Islet of Langerhans (tissue), 1 donor: ENCODE results near the gene ABCC1.
"Not testable (repeated sequence)": the region's sequence is repeated elsewhere in the genome, so short reads cannot be mapped to it uniquely, and the experiment has no call there.

Source experiments
- FAIRE-seq: peaks from one replicate; lab custom pipeline; 2011; peaks lifted over from hg19 to GRCh38; lab: Jason Lieb, UNC

The ABCC1 gene

DNA sequence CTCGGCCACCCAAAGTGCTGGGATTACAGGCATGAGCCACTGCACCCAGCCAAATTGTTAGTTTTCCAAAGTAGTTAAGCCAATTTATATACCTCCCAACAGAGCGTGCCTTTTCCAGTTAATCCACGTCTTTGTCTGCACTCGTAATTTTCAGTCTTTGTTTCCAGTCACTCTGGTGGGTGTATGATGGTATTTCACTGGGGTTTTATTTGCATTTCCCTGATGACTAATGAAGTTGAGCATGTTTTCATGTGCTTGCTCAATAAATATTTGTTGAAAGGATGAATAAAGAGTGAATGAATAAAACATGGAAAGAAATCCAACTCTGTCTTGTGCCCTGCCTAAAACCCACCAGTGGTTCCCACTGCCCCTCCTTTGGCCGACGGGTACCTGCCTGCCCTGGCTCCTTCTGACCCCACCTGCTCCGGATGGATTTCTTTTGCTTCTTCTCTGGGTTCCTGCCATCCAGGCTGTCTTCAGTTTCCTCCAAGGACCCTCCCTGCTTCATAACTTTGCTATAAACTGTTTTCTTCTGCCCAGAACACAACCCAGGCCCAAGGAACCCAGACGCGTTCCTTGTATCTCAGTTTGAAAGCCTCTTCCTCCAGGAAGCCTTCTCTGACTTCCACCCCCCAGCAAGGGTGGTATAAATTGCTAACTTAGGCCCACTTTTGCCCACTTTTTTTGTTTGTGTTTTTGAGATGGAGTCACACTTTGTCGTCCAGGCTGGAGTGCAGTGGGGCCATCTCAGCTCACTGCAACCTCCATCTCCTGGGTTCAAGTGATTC is 3.0 kb upstream of the ABCC1 start:
- no peak for FAIRE-seq

DNA sequence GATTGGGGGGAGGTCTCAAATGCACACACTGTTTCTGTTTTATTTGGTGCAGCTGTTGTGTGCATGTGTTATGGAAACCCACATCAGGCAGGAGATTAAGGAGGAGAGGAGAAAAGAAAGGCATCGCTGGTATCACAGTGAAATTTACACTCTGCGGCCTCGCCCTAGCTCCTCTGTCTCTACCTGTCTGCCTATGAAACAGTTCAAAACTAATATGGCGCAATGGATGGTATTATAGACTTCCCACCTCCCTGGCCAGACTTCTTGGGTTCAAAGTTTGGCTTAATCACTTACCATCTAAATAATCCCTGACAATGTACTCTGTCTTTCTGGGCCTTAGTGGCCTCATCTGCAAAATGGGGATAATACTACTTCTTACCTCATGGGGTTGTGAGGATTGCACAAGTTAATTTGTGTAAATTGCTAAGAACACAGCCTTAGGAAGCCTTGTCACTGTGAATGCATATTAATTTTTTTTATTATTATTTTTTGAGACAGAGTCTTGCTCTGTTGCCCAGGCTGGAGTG is 1.4 kb upstream of the ABCC1 start:
- no peak for FAIRE-seq

DNA sequence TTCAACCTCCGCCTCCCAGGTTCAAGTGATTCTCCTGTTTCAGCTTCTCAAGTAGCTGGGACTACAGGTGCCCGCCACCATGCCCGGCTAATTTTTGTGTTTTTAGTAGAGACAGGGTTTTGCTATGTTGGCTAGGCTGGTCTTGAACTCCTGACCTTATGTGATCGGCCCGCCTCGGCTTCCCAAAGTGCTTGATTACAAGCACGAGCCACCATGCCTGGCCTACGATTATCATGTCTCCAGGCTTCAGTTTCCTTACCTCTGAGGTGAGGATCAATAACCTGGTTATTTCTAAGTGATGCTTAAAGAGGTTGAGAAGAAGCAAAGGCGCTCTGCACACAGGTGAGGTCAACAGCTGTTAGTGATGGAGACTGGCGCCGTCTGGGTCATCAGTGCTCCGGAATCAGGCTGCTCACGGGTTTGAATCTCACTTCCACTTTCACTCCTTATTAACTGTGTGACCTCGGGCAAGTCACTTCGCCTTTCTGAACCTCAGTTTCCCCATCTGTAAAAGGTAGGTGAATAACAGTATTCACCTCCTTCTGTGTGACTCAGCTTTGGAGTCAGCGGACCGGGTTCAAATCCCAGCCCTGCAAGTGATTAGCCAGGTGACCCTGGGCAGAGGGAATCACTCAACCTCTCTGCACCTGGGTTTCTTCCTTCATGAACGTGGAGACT is 745 bp upstream of the ABCC1 start:
- no peak for FAIRE-seq

DNA sequence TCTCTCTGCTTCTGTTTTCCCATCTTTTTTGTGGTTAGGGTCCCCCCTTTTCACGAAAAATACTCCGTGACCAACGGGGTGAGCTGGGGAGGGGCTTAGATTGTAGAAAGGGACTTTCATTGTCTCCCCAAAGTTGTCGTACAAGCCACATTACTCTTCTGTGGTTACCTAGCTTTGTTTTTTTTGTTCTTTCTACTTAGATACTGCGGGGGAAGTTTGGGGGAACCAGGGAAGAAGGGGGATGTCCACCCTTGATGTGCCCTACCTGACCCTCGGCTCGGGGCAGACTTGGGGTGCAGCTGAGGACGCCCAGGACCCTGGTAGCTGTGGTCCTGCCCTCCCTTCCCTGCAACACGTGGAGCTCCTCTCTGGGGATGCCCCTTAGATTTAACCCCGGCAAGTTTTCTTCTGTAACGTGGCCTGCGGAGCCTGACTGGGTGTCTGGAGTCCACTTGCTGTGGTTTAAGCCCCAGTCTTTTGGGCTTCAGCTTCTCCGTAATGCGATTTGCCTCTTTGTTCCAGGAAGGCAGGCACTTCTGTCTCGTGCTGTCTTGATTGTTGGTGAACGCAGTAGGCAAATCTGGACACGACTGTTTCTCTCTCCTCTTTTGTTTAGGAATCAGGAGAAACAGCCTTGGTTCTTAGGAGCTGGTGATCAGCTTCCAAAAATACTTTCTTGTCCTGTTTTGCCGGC is 892 bp downstream of the ABCC1 start:
- FAIRE-seq = no peak

DNA sequence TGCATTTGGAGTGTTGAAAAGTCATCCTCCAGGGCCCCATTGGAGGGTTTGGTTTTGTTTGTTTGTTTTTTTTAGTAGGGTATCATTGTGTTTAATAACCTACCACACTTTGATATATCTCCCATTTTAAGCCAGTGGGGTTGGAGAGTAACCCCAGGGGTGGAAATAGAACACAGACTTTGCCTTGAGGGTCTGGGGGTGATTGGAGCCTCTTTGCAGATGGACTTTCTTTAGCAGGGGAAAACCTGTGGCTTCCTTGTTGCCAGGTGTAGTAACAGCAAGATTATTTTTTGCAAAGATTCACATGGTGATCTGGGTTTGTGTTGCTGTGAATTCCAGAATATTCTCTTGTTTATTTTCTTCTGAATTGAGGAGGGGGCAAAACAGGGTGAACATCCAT is 1.5 kb downstream of the ABCC1 start:
- no peak for FAIRE-seq

DNA sequence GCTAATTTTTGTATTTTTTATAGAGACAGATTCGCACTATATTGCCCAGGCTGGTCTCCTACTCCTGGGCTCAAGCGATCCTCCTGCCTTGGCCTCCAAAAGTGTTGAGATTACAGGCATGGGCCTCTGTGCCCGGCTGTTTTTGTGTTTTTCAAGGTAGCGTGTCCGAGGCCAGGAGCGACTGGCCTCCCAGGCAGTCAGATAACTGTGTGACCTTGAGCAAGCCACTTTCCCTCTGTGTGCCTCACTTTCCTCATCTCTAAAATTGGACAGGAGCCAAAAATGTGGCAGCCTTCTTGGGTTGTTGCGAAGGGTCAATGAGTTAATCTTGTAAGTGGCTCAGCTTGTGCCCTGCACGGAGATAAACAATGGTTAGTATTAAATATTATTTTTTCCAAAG is 2.4 kb downstream of the ABCC1 start:
- no peak for FAIRE-seq

DNA sequence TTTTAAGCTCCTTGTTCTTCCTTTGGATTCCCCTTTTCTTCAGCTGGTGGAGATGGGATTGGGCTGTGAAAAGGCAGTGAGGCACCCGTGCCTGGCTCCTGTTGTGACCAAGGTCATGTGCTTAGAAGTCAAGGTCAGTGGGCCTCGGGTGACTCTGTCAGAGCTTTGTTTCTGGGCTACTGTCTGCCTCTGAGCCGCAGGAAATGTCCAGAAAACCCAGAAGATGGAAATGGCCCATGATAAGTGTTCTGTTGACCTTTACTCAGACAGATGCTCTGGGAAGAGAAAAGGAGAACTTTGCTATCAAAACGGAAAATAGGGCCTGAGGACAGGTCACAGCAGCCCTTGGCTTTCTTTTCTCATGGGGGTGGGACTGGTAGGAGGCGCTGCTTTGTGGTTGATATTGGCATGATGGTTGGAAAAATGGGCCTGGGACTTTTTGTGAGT is 2.9 kb downstream of the ABCC1 start:
- no peak for FAIRE-seq

DNA sequence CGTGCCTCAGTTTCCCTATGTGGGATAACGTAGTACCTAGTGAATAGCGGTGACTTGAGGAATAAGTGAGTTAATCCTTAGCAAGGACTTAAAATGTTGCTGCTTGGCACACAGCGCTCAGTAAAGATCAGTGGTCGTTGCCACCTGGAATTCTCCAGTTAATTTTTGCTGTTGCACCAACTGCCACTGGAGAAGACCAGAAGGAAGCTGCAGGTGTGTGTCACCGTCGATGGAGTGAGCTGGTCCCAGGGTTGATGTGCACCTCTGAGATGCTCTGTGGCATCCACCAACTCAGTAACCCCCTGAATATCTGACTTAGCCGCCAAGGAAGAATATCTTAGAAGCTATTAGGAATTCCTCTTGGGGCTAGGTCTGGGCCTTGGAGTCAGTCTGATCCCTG is 4.1 kb downstream of the ABCC1 start:
- no peak for FAIRE-seq

DNA sequence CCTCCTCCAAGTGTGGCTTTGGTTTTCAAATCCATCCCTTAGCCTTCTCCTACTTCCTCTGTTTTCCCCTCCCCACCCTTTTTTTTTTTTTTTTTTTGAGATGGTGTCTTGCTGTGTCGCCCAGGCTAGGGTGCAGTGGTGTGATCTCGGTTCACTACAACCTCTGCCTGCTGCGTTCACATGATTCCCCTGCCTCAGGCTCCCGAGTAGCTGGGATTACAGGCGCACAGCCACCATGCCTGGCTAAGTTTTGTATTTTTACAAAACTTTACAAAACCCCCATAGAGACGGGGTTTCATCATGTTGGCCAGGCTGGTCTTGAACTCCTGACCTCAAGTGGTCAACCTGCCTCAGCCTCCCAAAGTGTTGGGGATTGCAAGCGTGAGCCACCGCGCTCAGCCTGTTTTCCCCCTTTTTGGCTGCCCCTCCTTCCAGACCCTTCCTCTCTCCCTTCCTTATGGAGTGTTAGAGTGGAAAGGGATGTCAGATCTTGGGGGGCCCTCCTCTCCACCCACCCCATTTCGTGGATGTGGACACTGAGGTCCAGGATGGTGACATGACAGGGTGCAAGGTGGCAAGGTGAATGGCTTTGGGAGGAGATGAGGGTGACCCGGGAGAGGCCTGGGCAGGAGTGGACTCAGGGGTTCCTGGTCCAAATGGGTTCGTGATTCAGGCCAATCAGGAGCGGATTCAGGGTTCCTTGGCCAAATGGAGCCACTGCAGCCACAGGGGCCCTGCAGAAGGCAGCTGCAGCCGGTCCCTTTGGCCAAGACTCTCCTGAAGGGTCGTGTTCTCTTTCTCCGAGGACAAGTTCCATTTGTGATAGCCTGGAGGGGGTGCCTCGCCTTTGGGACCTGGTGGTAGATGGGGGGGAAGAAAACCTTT is 4.8 kb downstream of the ABCC1 start:
- no peak for FAIRE-seq

DNA sequence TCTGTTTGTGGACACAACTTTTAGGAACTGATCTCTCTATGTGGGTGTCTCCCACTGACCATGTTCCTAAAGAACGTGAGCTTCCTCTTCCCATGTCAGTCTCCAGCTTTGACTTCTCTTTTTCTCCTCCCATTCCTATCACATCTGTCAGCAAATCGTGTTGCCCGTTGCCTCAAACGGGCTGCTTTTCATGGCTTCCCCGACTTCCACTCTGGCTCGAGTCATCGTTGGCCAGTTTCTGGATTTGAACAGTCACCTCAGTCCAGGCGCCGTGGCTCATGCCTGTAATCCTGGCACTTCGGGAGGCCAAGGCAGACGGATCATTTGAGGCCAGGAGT is 5.4 kb downstream of the ABCC1 start:
- FAIRE-seq = no peak

DNA sequence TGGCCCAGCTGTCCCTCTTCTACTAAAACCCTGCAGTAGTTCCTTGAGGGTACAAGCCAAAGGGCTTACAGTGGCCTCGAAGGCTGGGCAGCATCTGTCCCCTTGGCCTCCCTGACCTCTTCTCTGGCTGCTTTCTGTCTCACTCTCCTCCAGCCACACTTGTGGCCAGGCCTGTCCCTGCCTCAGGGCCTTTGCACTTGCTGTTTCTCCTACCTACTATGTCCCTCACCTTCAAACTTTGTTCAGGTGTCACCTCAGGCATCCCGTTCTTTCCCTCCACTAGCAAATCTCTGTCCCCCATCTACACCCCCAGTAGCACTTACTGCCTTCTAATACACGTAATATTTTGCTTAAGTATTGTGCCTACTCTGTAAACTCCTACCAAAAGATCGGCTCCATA is 6.0 kb downstream of the ABCC1 start:
- no peak for FAIRE-seq

DNA sequence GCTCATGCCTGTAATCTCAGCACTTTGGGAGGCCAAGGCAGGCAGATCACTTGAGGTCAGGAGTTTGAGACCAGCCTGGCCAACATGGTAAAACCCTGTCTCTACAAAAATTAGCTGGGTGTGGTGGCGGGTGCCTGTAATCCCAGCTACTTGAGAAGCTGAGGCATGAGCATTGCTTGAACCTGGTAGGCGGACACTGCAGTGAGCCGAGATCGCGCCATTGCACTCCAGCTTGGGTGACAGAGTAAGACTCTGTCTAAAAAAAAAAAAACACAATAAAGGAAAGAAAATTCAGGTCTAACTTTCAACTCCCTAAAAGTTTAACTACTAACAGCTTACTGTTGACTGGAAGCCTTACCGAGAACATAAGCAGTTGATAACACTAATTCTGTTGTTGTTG is 6.7 kb downstream of the ABCC1 start:
- FAIRE-seq = not testable (repeated sequence)

DNA sequence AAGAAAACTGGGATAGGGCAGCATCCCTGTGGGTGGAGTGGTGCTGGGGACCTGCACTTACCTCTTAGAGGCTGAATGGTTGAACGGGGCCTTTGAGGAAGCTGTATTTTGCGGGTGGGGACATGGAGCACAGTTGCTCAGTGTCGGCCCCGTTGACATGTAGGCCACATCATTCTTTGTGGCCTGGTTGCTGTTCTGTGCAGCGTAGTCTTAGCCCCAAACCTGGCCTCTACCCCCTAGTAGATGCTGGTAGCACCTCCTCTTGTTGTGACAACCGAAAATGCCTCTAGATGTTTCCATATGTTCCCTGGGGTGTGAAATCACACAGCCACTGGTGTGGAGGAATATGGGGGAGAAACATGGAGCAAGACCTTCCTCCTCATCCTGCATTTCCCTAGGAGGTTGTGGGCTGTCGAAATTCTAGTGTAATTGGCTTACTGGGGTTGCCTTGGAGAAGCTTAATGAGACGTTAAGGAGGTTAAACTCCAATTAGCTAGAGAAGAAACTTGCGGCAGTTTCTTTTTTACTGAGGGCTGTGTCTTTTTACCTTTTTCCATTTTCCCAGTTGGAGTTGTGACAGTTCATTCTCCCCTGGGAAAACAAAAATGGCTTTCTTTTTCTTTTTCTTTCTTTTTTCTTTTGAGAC is 9.4 kb downstream of the ABCC1 start:
- FAIRE-seq = no peak

DNA sequence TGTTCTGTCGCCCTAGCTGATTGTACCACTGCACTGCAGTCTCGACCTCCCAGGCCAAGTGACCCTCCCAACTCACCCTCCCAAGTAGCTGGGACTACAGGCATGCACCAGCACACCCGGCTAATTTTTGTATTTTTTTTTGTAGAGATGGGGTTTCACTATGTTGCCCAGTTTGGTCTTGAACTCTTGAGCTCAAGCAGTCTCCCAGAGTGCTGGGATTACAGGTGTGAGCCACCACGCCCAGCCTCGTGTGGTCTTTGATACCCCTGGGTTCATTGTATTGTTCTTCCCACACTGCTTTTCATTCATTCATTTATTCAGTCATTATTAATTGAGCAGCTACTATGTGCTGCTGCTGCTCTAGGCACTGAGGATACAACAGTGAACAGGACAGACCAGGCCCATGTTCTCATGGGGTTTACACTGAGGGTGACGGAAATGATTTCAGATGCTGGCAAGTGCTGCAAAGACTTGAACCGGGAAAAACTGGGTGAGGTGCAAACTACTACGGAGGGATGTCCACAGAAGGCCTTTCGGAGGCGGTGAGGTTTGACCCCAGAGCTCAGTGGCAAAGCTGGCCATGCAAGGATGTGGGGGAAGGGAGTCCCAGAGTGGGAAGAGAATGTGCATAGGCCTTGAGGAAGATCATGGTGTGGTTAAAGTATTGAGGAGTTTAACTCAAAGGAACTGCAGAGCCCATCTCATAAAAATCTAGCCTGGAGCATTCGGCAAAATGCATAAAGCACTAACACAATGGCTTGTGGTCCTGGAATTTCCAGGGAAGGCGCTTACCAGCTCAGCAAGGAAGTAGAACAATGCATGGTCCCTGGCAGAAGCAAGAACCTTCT is 10.9 kb downstream of the ABCC1 start:
- no peak for FAIRE-seq

DNA sequence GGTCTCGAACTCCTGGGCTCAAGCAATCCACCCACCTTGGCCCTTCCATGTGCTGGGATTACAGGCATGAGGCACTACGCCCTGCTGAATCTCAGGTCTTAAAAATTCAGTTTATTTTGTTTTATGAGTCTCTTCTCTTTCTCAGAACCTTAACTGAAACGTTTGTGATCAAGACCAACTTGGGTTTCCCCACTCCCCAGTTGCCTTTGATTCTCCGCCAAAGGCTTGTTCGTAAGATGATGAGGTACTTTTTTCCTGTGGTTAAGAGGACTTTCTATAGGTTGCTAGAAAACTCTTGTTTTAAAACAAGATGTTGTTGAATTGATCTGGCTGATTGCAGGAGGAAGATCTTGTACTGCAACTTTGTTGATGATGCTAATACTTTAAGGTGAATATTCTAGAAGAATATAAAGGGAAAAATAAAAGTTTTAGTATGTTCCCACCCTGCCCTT is 11.7 kb downstream of the ABCC1 start:
- no peak for FAIRE-seq

DNA sequence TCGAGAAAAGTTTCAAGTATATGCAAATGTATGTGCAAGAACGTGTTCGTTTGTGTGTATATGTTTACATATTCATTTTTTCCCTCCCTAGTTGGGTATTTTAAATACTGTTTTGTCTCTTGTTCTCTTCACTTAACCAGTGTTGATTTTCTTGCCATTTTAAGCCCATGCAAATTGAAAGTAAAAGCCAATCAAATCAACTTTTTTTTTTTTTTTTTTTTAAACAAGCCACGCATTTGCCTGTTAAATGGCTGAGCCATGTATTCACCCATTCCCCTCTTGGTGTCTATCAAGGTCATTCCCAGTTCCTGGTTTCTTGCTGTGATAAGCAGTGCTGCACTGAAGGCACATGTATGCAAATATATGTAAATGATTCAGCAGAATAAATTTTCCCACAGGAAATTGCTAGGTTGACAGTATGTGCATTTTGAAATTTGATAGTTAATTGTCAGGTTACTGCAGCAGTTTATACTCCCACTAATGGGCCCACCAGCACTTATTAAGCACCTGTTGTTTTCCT is 12.2 kb downstream of the ABCC1 start:
- no peak for FAIRE-seq

DNA sequence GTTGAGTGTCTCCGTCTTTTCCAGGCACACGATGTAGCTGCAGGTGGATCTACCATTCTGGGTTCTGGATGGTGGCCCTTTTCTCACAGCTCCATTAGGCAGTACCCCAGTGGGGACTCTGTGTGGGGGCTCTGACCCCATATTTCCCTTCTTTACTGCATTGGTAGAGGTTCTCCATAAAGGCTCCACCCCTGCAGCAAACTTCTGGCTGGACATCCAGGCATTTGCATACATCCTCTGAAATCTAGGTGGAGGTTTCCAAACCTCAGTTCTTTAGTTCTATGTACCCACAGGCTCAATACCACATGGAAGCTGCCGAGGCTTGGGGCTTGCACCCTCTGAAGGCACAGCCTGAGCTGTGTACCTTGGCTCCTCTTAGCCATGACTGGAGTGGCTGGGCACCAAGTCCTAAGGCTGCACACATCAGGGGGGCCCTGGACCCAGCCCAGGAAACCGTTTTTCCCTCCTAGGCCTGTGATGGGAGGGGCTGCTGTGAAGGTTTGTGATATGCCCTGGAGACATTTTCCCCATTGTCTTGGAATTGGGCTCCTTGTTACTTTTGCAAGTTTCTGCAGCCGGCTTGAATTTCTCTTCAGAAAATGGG is 14.0 kb downstream of the ABCC1 start:
- FAIRE-seq = no peak

DNA sequence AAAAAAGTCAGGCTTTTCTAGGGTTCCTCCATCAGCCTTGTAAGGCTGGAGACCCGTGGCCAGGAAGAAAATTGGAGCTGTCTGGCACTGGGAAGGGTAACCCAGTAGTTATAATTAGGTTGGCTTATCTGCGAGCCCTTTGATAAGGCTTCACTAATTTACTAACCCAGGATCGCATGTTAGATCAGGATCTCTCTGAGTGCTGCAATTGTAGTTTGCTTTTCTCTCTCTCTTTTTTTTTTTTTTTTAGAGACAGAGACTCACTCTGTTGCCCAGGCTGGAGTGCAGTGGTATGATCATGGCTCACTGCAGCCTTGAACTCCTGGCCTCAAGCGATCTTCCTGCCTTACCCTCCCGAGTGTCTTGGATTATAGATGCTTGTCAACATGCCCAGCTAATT is 17.0 kb downstream of the ABCC1 start:
- no peak for FAIRE-seq

DNA sequence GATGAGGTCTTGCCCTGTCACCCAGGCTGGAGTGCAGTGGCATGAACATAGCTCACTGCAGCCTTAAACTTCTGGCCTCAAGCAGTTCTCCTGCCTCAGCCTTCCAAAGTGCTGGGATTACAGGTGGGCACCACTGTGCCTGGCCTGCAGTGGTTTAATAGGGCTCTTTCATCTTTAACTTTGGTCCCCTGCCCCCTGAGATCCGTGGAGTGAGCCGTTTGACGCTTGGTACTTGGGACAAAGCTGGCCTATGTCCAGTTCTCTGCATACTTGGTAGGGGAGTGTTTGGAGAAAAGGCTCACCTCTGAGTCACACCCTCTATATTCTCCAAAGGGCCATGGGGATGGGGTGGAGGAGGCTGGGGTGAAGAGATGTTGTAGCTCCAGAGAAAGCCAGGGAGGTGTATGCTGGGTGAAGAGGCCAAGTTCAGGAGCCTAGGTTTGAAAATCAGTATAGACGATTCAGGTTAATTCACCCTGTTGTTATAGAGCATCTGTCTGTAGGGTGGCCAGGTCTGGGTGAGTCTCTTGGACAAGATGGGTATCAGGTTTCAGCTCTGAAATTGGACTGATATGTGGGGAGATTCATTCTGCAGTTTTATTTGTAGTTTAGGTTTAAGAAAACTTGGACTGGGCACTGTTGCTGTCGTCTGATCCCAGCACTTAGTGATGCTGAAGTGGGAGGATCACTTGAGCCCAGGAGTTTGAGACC is 17.6 kb downstream of the ABCC1 start:
- FAIRE-seq = no peak
